Mesothelial cell of epicardium (in vitro differentiated cells): ENCODE results near the gene ZBTB40. TPM values are rescaled to one million over a fixed set of nuclear protein-coding genes. Genes with fewer than 3 reads are reported as not detected.

Experiments
- DNase-seq, 2 experiments: peaks; one replicate each; pipeline ENCODE4 v3.0.0; 2021; ENCODE audit warnings: low spot score in 2 of 2; ENCODE audit not compliant: unreplicated experiment in 2 of 2
- H3K27ac Mint-ChIP-seq: 2 replicates; pipeline ENCODE4 v1.8.0; 2021; ENCODE audit warnings: mixed read lengths
- H3K27me3 Mint-ChIP-seq: 2 replicates; pipeline ENCODE4 v1.8.0; 2021; ENCODE audit warnings: low read depth, mixed read lengths
- H3K36me3 Mint-ChIP-seq: 2 replicates; pipeline ENCODE4 v1.8.0; 2021; ENCODE audit warnings: mixed read lengths
- H3K4me1 Mint-ChIP-seq: 2 replicates; pipeline ENCODE4 v1.8.0; 2021; ENCODE audit warnings: mixed read lengths
- H3K4me3 Mint-ChIP-seq: 2 replicates; pipeline ENCODE4 v1.8.0; 2021; ENCODE audit warnings: mild to moderate bottlenecking, moderate library complexity, mixed read lengths
- H3K9me3 Mint-ChIP-seq: 2 replicates; pipeline ENCODE4 v1.8.0; 2021; ENCODE audit warnings: mixed read lengths
- total RNA-seq: library from RNA; stranded (reverse); gene quantifications from 3 replicates; pipeline ENCODE4 v1.2.1, GENCODE V29; 2021
- TF ChIP-seq, protein P1 (sequence below): fragments of 200-600 bp; sonication (generic); IDR thresholded peaks from one replicate; pipeline ENCODE4 v1.5.0; 2021; ENCODE audit warnings: antibody characterized with exemption; ENCODE audit not compliant: unreplicated experiment

ZBTB40 gene
- total RNA-seq, 1 donor from 2014 or later, result 24.8 TPM

DNA sequence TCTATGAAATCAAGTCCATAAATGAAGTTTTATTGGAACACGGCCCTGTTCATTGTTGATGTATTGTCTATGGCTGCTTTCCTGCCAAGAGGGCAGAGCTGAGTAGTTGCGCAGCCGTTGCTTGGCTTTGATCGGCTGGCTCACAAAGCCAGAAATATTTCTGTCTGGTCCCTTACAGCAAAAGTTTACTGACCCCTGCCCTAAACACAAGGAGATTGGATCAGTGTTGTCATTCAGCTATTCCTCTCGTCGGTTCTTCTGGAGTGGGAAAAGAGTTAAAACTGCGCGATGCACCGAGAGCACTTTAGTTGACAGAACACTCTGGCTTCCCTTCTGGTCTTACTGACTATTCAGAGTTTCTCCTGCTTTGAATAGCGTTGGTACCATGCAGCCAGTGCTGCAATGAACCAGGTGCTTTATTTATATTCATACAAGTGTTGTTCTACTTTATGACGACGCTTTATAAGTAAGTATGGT, 868 bp downstream of the ZBTB40 start:
- Mint-ChIP-seq H3K27me3 (no peaks in the 10 kb centered on the region), H3K4me1 (peaks cover 56% of the 10 kb centered on the region), H3K27ac (peak overlapping the region; percentile 92), H3K9me3 (no peaks in the 10 kb centered on the region), H3K36me3 (no peaks in the 10 kb centered on the region), H3K4me3 (peak overlapping the region; percentile 88)
- TF ChIP-seq, protein P1, sequence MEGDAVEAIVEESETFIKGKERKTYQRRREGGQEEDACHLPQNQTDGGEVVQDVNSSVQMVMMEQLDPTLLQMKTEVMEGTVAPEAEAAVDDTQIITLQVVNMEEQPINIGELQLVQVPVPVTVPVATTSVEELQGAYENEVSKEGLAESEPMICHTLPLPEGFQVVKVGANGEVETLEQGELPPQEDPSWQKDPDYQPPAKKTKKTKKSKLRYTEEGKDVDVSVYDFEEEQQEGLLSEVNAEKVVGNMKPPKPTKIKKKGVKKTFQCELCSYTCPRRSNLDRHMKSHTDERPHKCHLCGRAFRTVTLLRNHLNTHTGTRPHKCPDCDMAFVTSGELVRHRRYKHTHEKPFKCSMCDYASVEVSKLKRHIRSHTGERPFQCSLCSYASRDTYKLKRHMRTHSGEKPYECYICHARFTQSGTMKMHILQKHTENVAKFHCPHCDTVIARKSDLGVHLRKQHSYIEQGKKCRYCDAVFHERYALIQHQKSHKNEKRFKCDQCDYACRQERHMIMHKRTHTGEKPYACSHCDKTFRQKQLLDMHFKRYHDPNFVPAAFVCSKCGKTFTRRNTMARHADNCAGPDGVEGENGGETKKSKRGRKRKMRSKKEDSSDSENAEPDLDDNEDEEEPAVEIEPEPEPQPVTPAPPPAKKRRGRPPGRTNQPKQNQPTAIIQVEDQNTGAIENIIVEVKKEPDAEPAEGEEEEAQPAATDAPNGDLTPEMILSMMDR, result no peak
- DNase-seq, result no peak

DNA sequence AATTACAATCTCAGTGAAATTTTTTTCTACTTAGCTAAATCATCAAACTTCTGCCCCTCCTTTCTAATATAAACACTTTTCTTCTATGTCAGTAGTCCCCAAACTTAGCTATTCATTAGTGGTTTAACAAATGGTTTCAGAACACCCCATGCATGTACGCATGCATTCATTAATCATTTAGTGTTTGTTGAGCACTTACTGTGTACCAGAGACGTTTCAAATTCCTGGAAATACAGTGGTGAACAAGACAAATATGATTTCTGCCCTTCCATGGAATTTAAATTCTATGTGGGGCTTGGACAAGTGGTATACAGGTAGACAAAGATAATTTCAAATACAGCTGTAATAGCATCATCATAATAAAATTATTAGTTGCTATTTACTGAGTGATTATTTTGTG, 1.5 kb downstream of the ZBTB40 start:
- TF ChIP-seq, protein P1, result no peak
- peaks cover 54% of the 10 kb centered on the region for H3K4me1 Mint-ChIP-seq

DNA sequence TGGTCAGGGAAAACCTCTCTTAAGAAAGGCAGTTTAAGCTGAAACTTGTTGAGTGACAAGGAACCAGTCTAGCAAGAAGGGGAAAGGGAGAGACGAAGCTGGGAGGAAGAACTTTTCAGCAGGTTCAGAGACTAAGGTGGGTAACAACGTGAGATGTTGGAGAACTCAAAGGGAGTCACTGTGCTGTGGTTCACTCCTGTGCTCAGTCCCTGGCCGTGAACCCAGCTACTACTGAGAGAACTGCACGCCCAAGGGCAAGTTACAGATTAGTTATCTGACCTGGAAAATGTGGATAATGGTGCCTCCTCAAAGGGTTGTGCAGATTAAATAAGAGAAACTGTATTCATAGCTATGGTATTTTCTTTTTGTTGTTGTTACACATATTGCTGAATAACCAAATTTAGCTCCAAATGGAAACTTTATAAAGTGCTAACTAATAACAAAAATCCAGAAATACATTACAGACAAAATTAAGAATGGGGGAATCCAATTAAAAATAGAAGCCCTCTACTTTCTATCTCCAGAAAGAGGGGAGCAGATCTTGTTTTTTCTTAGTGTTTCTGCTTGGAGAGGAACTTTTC, 2.9 kb downstream of the ZBTB40 start:
- TF ChIP-seq, protein P1, result no peak
- no peak for DNase-seq
- H3K4me3 Mint-ChIP-seq, result peak overlapping the region; percentile 33
- no peaks in the 10 kb centered on the region for H3K36me3 Mint-ChIP-seq
- H3K9me3 Mint-ChIP-seq, result no peaks in the 10 kb centered on the region
- H3K27me3 Mint-ChIP-seq, result no peaks in the 10 kb centered on the region
- peaks cover 56% of the 10 kb centered on the region for H3K4me1 Mint-ChIP-seq
- H3K27ac Mint-ChIP-seq, result peak overlapping the region; percentile 96

More for the DNA sequence above, 1.5 kb downstream of the ZBTB40 start:
- Mint-ChIP-seq H3K4me3 (peak overlapping the region; percentile 88), H3K27ac (peak overlapping the region; percentile 92), H3K27me3 (no peaks in the 10 kb centered on the region), H3K36me3 (no peaks in the 10 kb centered on the region), H3K9me3 (no peaks in the 10 kb centered on the region)
- DNase-seq, result no peak

DNA sequence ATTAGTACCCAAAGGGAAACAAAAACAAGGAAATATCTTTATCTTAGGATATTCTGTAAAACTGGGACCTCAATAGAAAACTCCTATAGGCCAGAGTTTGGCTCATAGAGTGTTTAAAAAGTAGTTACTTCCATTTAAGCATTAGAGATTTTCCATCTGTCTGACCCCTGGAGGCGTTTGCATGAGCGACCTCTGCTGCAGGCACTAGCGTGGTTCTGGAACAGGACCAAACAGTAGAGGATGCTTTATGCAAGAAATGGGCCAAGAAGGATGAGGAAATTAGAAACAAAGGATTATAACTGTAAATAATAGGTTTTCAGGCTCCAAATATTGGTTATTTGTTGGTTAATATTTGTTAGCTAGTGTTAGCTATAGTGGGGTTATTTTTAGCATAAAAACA, 5.7 kb downstream of the ZBTB40 start:
- Mint-ChIP-seq H3K4me3 (no peak overlapping the region), H3K4me1 (peaks cover 60% of the 10 kb centered on the region), H3K27me3 (no peaks in the 10 kb centered on the region), H3K27ac (peak overlapping the region; percentile 30), H3K9me3 (no peaks in the 10 kb centered on the region), H3K36me3 (no peaks in the 10 kb centered on the region)
- DNase-seq, result no peak
- TF ChIP-seq, protein P1, result no peak

DNA sequence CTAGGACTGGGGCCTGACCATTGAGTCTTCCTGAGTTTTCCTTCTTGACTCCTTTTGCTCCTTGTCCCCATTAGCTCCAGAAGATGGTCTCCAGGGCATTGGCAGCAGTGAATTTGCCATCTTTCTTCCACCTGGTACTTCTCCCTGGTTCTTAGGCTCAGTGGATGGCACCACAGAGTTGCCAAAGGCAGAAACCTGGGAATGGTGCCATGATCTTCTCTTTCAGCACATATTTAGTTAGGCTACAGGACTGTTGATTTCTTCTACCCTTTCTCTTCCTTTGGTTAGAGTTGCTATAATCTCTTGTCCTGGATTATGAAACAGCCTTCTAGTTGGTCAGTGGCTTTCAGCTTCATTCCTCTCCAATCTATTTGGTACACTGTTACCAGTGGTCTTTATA, 6.2 kb downstream of the ZBTB40 start:
- Mint-ChIP-seq H3K9me3 (no peaks in the 10 kb centered on the region), H3K4me1 (peaks cover 56% of the 10 kb centered on the region), H3K27ac (no peak overlapping the region), H3K36me3 (no peaks in the 10 kb centered on the region), H3K27me3 (no peaks in the 10 kb centered on the region), H3K4me3 (no peak overlapping the region)
- no peak for DNase-seq
- TF ChIP-seq, protein P1, result no peak

DNA sequence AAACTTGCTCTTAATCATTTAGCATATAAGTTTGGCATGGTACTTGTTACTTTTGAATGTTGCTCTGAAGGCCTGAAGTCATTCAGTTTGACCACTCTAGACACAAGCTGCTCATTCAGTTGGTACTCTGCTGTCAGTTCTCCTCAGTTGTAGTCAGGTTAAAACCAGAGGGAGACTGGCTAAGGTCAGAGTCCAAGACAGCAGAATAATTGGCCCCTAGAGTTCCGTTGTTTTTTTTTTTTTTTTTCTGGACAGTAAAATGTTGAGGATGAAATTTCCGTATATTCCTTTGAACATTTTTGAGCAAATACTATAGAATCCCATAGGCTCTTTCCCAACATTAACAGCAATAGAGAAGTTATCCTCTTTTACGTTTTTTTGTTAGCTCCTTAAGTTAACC, 9.4 kb downstream of the ZBTB40 start:
- no peak overlapping the region for H3K4me3 Mint-ChIP-seq
- no peak overlapping the region for H3K27ac Mint-ChIP-seq
- DNase-seq, result no peak

More for the DNA sequence above, 9.4 kb downstream of the ZBTB40 start:
- TF ChIP-seq, protein P1, result no peak
- H3K4me1 Mint-ChIP-seq, result peaks cover 33% of the 10 kb centered on the region
- no peaks in the 10 kb centered on the region for H3K9me3 Mint-ChIP-seq
- no peaks in the 10 kb centered on the region for H3K27me3 Mint-ChIP-seq
- H3K36me3 Mint-ChIP-seq, result no peaks in the 10 kb centered on the region
